Fibroblast of skin of left biceps (primary cell): ENCODE measurements around the gene SDR42E1.
"Not testable (repeated sequence)": the region's sequence is repeated elsewhere in the genome, so short reads cannot be mapped to it uniquely, and the experiment has no call there.

Source experiments
- DNase-seq, 2 experiments: peaks; one replicate each; pipeline ENCODE4 v3.0.0-alpha.2; 2013; ENCODE audit warnings: low read depth in 2 of 2

Gene SDR42E1

GRCh38 chr16:82005027-82005830, 6.0 kb downstream of the SDR42E1 start:
- DNase-seq: no peak

- DNase-seq: no peak
These were observed 6.7 kb downstream of the SDR42E1 start for GRCh38 chr16:82004601-82005000.

GRCh38 chr16:82002831-82003230, 8.4 kb downstream of the SDR42E1 start:
- no peak for DNase-seq

- DNase-seq: peak; percentile 71 to 82
These were observed 13.5 kb downstream of the SDR42E1 start for GRCh38 chr16:81997738-81998137.

- DNase-seq: no peak
These were observed 14.4 kb downstream of the SDR42E1 start for GRCh38 chr16:81996664-81997509.

GRCh38 chr16:81995651-81996050, 15.6 kb downstream of the SDR42E1 start:
- DNase-seq: no peak

GRCh38 chr16:81994485-81994884, 16.8 kb downstream of the SDR42E1 start:
- DNase-seq: no peak

GRCh38 chr16:81992859-81993258, 18.4 kb downstream of the SDR42E1 start:
- no peak for DNase-seq

- DNase-seq: no peak
These were observed 23.6 kb downstream of the SDR42E1 start for GRCh38 chr16:81987706-81988105.

GRCh38 chr16:81987121-81987520, 24.1 kb downstream of the SDR42E1 start:
- DNase-seq: no peak

- not testable (repeated sequence) for DNase-seq
These were observed 33.8 kb downstream of the SDR42E1 start for GRCh38 chr16:81977335-81977942.

- no peak for DNase-seq
These were observed 35.6 kb downstream of the SDR42E1 start for GRCh38 chr16:81975637-81976036.

GRCh38 chr16:81973737-81974136, 37.5 kb downstream of the SDR42E1 start:
- no peak for DNase-seq

GRCh38 chr16:81971853-81972252, 39.4 kb downstream of the SDR42E1 start:
- DNase-seq: no peak

- no peak for DNase-seq
These were observed 43.9 kb downstream of the SDR42E1 start for GRCh38 chr16:81967358-81967757.

- no peak for DNase-seq
These were observed 46.5 kb downstream of the SDR42E1 start for GRCh38 chr16:81964808-81965207.

- no peak for DNase-seq
These were observed 54.9 kb downstream of the SDR42E1 start for GRCh38 chr16:81956213-81956948.

- DNase-seq: no peak
These were observed 59.7 kb downstream of the SDR42E1 start for GRCh38 chr16:81951564-81951963.

GRCh38 chr16:81946206-81946605, 65.1 kb downstream of the SDR42E1 start:
- DNase-seq: peak; percentile 26 to 29

- DNase-seq: peak; percentile 47 to 52
These were observed 65.6 kb downstream of the SDR42E1 start for GRCh38 chr16:81945665-81946064.

GRCh38 chr16:81942007-81942601, 69.2 kb downstream of the SDR42E1 start:
- DNase-seq: no peak
